Measurements from ENCODE around the gene SERPINB11.
"Not testable (repeated sequence)": the region's sequence is repeated elsewhere in the genome, so short reads cannot be mapped to it uniquely, and the experiment has no call there.

The SERPINB11 gene

DNA sequence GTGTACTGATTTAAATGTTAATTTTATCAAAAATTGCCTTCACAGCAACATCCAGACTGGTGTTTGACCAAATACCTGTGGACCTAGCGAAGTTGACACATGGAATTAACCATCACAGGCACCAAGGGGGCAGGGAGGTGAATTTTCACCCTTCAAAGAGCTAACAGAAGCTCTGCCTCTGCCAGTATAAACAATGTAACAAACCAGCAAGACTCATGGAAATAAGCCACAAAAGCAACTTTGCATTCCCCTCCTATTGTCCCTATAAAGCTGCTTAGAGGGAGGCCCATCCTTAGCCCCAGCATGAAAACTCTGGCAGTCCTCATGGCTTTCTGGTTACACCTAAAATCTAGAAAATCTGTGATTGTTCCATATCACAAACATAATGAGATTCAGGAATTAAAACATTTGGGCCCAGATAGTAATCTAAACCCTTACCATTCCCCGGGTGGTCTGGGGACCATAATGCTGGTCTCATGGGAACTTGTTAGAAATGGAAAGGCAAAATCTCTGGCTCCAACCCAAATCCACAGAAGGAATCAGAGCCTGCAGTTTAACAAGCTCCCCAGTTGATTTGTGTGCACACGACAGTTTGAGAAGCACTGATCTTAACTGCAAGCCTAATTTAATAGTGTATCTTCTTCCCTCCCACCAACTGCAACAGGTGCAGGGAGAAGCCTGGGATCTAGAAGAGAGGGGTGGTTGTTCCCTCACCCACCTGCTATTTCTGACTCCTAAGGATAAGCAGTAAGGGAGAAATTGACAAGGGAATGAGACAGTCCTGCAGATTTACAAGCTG is 23.1 kb downstream of the SERPINB11 start:
- no peak for DNase-seq (ENCODE audit: low read depth in 2 of 2)

DNA sequence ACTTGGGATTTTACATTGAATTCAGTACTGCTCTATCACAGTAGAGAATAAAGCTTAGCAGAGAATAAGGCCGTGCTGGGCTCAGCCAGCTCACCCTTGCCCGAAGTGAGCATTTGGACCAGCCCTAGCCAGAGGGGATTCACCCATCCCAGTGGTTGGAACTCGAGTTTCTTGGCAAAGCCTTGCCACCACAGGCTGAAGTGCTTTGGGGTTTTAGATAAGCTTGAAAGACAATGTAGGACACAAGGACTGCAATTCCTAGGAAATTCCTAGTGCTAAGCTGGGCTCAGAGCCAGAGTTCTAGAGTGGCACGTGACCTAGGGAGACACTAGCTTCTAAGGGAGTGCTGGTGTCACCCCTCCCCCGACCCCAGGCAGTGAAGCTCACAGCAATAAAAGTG is 28.0 kb downstream of the SERPINB11 start:
- DNase-seq (ENCODE audit: low read depth in 2 of 2), result no peak

DNA sequence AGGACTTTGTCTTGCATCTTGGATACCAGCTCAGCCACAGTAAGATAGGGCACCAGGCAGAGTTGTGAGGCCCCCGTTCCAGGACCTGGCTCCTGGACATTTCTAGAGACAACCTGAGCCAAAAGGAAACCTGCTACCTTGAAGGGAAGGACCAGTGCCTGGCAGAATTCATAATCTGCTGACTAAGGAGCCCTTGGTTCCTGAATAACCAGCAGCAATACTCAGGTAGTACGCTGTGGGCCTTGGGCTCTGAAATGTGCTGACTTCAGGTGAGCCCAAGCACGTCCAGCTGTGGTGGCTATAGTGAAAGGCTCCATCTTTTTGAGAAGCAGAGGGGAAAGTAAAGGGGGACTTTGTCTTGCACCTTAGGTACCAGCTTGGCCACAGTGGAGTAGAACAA is 28.5 kb downstream of the SERPINB11 start:
- no peak for DNase-seq (ENCODE audit: low read depth in 2 of 2)

DNA sequence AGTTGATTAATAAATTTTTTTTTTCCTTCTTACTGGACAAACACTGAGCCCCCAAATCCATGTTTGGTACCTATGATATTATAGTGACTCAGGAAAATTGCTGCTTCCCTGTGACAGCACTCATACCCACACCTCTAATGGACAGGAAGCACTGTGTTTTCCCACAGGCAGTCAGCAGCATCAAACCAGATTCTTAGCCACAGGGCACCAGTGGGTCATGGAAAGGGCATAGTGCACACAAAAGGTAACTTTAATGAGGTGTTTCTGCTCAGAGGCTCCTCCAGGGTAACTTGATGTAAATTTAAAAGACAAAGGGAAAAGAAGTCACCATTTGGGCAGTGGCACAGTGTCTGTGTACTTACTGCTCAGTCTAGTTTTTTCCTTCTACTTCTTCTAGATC is 34.1 kb downstream of the SERPINB11 start:
- DNase-seq (ENCODE audit: low read depth in 2 of 2), result no peak

DNA sequence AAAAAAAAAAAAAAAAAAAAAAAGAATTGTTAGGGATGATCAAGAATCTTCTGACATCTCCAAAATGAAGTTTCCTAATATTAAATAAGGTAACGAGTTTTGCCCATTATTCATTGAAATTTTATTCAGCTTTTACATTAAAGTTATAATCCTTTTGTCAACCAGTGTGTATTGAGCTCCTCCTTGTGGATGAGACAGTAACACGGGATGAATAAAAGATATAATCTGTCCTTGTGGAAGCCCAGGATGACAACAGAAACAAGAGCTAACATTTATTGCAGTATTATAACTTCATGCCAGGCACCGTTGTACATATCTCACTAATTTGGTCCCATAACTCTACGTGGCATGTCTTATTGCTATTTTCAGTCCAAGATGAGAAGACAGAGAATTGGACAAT is 39.0 kb downstream of the SERPINB11 start:
- DNase-seq (ENCODE audit: low read depth in 2 of 2), result no peak

DNA sequence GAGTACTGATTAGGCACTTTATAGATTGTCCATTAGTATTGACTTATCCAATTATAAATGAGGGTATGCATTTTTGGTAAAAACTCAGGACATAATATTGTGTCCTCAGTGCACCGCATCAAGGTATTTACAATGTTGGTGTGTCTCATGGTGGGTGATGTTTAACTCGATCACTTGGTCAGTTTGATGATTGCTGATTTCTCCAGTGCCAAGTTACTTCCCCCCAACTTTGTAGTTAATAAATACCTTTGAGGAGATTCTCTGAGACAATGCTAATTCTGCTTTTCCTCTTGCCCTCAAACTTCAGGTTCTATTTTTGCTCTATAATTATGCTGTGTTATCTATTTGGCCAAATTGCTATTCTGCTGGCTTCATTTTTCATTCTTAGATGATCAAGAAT is 44.2 kb downstream of the SERPINB11 start:
- DNase-seq (ENCODE audit: low read depth in 2 of 2), result no peak

DNA sequence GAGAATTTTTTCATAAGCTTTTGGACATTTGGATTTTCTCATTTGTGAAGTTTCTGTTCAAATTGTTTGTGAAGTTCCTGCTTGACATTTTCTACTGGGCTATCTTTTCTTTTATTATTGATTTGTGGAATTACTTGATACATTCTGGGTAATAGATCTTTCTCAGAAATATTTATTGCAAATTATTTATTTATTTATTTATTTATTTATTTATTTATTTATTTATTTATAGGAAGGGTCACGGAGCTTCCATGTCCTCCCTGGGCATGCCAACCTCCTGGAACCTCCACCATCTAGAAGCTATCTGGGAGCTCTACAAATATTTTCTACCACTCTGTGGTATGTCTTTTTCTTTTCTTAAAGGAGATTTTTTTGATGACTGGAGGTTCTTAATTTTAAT is 46.7 kb downstream of the SERPINB11 start:
- DNase-seq (ENCODE audit: low read depth in 2 of 2), result no peak

DNA sequence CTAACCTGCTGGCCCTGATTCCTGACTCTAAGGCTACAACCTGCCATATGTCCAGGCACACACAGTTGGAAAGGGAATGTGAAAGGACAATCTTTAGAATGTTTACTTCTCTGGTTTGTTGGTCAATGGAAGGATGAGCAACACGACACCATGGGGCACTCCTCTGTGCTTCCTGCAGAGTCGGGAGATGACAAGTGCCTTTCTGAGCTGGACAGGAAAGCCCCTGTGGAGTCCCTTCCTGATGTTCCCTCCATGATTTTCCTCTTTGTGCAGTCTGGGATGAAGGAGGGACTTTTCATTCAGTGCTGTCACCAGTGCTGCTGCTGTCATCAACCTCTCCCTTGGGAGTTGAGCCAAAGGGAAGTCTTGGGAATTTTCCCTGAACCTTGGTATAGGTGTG is 49.9 kb downstream of the SERPINB11 start:
- DNase-seq (ENCODE audit: low read depth in 2 of 2), result no peak

DNA sequence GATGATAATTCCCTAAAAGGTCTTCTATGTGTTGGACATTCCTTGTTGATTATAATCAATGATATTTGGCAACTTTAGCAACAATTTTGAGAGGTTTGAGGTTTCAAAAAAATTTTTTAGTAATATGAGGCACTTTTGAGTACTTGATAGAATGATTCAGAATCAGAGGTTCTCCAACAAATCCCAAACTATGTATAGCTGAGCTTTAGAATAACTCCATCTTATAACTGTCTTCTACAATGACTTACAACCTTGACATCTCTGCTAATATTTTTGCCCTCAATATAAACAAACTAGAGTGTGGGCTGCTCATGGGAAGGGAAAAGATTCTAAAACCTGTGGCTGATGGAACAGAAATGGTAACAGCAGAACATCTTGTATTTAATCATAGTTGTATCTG is 50.9 kb downstream of the SERPINB11 start:
- no peak for DNase-seq (ENCODE audit: low read depth in 2 of 2)

DNA sequence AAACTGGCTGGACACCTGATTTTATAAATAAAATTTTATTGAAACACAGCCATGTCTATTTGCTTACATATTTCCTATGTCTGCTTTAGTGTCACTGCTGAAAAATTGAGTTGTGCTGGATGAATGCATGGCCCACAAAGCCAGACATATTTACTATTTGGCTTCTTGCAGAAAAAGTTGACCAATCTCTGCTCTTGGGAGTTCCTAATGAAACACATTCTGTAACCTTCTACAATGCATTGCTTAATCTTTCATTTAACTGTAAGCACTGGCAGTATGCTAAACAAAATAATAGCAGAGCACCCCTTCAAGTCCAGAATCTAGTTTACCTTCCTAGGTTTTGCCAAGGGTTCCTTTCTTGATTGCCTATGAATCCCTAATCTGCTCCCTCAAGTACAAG is 54.8 kb downstream of the SERPINB11 start:
- DNase-seq (ENCODE audit: low read depth in 2 of 2), result no peak

DNA sequence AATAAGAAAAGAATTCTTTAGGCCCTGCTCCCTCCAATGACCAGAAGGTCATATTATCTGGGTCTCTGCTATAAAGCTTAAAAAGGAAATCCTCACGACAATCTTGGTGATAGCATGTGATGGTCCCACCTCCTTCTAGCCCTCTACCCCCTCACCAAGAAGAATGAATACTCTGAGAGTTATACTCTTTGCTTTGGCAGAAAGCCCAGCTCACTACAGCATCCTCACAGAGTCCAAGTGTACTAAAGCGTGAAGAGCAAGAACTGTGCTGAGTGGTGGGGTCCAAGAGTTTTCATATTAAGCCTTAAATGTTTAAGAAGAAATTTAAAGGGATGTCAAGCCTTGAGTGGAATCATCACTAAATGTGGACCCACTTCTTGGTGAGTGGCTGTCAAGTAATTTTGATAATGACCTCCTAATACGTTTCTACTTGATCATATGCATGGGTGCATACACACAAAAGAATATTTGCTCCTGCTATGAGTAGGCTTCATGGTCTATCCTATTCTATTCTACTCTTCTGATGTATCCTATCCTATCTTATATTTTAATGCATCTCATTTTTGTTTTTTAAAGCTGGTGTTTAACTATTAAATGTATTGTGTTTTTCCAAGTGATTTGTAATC is 56.0 kb downstream of the SERPINB11 start:
- DNase-seq (ENCODE audit: low read depth in 2 of 2), result no peak

DNA sequence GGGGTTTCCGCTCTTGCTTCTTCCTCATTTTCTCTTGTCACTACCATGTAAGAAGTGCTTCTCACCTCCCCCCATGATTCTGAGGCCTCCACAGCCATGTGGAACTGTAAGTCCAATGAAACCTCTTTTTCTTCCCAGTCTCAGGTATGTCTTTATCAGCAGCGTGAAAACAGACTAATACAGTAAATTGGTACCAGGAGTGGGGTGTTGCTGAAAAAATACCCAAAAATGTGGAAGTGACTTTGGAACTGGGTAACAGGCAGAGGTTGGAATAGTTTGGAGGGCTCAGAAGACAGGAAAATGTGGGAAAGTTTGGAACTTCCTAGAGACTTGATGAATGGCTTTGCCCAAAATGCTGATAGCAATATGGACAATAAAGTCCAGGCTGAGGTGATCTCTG is 57.0 kb downstream of the SERPINB11 start:
- DNase-seq (ENCODE audit: low read depth in 2 of 2), result not testable (repeated sequence)

DNA sequence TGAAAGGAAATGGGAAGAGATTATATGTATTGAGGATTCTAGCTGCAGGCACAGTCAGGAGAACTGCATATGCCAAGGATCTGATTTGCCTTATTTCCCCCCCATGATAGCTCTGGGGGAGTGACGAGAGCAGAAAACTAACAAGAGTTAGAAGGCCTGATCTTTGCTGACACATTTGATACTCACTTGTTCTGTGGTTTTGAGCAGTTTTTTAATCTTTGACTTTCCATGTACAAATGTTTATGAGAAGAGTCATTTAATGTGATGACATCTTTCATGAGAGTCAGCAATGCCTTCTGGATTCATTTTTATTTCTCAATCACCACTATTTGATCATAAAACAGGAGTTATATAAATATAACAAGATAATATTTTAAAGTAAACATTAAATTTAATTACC is 59.8 kb downstream of the SERPINB11 start:
- DNase-seq (ENCODE audit: low read depth in 2 of 2), result no peak

DNA sequence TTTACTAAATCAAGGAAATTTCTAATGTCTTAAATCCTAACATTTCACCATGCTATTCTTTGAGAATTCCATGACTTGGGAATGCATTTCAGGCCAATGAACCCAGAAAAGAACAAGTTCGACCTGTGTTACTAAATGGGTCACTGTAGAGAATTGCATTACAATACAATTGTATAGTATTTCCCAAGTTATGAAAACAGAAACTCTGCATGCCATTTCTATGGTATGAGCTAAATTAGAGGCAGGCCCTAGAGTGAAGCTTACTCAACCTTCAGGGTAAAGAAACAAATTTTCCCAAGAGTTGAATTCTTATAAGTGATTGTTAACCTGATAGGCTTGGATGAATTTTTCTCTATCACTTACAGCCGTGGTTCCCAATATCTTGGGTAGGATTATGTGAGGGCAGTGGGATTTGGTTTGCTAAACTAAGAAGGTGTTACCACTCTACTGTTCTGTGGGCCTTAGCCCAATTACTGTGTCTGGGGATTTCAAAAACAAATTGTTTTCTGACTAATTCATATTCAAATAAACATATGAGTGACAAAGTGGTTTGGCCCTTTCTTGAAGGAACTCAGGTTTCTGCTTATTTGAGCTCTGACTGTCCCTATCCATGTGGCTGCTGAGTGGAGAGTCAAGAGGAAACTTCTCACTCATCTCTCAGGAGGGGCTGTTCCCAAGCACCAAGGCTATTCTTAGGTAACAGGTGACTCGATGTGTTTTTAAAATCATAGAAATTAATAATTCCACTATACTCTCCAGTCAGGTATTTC is 61.3 kb downstream of the SERPINB11 start:
- DNase-seq (ENCODE audit: low read depth in 2 of 2), result no peak

DNA sequence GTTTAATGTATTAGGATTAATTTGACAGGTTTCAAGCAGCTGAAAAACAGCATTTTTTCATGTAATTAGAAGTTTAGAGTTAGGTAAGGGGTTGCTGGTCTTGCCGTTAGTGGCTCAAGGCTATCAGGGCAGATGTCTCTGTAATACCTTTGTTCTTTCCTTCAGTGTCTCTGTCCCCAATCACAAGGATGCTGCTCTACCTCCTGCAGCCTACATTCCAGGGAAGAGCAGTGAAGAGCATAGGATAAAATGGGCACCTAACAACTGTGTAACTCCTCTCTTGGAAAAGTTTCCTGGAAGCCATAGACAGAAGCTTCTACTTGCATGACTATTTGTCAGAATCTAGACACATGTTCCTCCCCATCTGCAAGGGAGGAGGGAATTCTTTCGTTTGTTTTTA is 63.1 kb downstream of the SERPINB11 start:
- DNase-seq (ENCODE audit: low read depth in 2 of 2), result no peak
